HepG2 (cell line): ENCODE results near the gene CUL2. TPM values are rescaled to one million over a fixed set of nuclear protein-coding genes. Genes with fewer than 3 reads are reported as not detected.

Source experiments
- ATAC-seq: fragments of 200-7000 bp; cut with Tn5 transposase; 3 replicates; pipeline ENCODE4 v1.9.1; 2020; ENCODE audit warnings: mild to moderate bottlenecking, moderate library complexity
- BruUV-seq: library from RNA; stranded (reverse); fragments of 400-500 nt; replicated peaks from 2 replicates; lab custom pipeline; 2021; lab: Mats Ljungman, UMichigan
- CTCF ChIA-PET: fragments of 300-600 bp; formaldehyde crosslinking; extraction: SDS; loops from one replicate; lab custom pipeline; 2021; ENCODE audit warnings: low total read pairs, inconsistent platforms, low intra/inter-chr PET ratio; lab: Yijun Ruan, JAX
- POLR2A ChIA-PET: fragments of 350-600 bp; sonication (Branson Sonifier 250); formaldehyde crosslinking; loops from one replicate; lab custom pipeline; 2020; ENCODE audit warnings: antibody characterized with exemption, inconsistent platforms; lab: Yijun Ruan, JAX
- DNase-seq: peaks from one replicate; pipeline ENCODE4 v3.0.0-alpha.2; 2015; ENCODE audit warnings: low spot score
- FAIRE-seq: peaks from 3 replicates; lab custom pipeline; 2011; peaks lifted over from hg19 to GRCh38; lab: Jason Lieb, UNC
- H2AFZ ChIP-seq: one replicate; pipeline ENCODE4 v1.6.1; 2011; ENCODE audit warnings: low read length, inconsistent platforms
- H3K27ac ChIP-seq: fragments of 300-600 bp; 3 replicates; pipeline ENCODE4 v1.8.0; 2011; ENCODE audit warnings: mixed run types, mild to moderate bottlenecking, mixed read lengths, low read length, inconsistent platforms; ENCODE audit not compliant: insufficient read depth; ENCODE audit errors: extremely low read length
- H3K27me3 ChIP-seq, 2 experiments: fragments of 200-600 bp in 1 of 2; 2 replicates in 1 of 2; 3 replicates in 1 of 2; pipeline versions ENCODE4 v1.6.0 to v1.8.0; 2011; ENCODE audit warnings: low read length in 2 of 2, mild to moderate bottlenecking in 2 of 2, moderate library complexity in 2 of 2, inconsistent platforms in 1 of 2; ENCODE audit not compliant: insufficient read depth in 2 of 2, control insufficient read depth in 1 of 2
- H3K36me3 ChIP-seq, 2 experiments: fragments of 200-600 bp in 1 of 2; replicated peaks in 1 of 2; 2 replicates in 1 of 2; 3 replicates in 1 of 2; pipeline versions ENCODE4 v1.5.1 to v1.8.0; 2011; ENCODE audit warnings: low read length in 2 of 2, inconsistent platforms in 1 of 2; ENCODE audit not compliant: insufficient read depth in 2 of 2, control insufficient read depth in 1 of 2
- H3K4me1 ChIP-seq: 2 replicates; pipeline ENCODE4 v1.5.1; 2012; ENCODE audit warnings: low read length, inconsistent platforms; ENCODE audit not compliant: insufficient read depth
- H3K4me2 ChIP-seq: 2 replicates; pipeline ENCODE4 v1.6.0; 2011; ENCODE audit warnings: low read depth, low read length, inconsistent platforms
- H3K4me3 ChIP-seq, 3 experiments: fragments of 200-600 bp in 1 of 3; sonication (generic), shearing (Covaris generic) in 1 of 3; replicated peaks in 1 of 3; 2 replicates each; pipeline ENCODE4 v1.5.1; 2011 to 2016; ENCODE audit warnings: low read length in 3 of 3, inconsistent platforms in 2 of 3, low read depth in 2 of 3, mild to moderate bottlenecking in 2 of 3, control low read depth in 1 of 3, mixed read lengths in 1 of 3; ENCODE audit not compliant: insufficient read depth in 1 of 3
- H3K79me2 ChIP-seq: one replicate; pipeline ENCODE4 v1.6.1; 2011; ENCODE audit warnings: low read length, inconsistent platforms; ENCODE audit not compliant: insufficient read depth
- H3K9ac ChIP-seq: 2 replicates; pipeline ENCODE4 v1.6.0; 2011; ENCODE audit warnings: mild to moderate bottlenecking, low read depth, low read length, inconsistent platforms; ENCODE audit not compliant: insufficient read depth
- H3K9me3 ChIP-seq: 2 replicates; pipeline ENCODE4 v1.5.1; 2012; ENCODE audit warnings: mild to moderate bottlenecking, low read length
- H4K20me1 ChIP-seq: 2 replicates; pipeline ENCODE4 v1.6.0; 2011; ENCODE audit warnings: inconsistent platforms, mild to moderate bottlenecking, low read length, moderate library complexity; ENCODE audit not compliant: insufficient read depth
- HMGXB3 ChIP-seq: sonication (generic); formaldehyde crosslinking; IDR thresholded peaks from 2 replicates; pipeline ENCODE4 v1.4.0; 2020; ENCODE audit warnings: missing genetic modification reagents, borderline replicate concordance
- MEIS2 ChIP-seq: sonication (generic); formaldehyde crosslinking; IDR thresholded peaks from 2 replicates; pipeline ENCODE4 v1.9.0; 2021; ENCODE audit warnings: mild to moderate bottlenecking, missing genetic modification reagents
- SP140L ChIP-seq: sonication (generic); formaldehyde crosslinking; IDR thresholded peaks from 2 replicates; pipeline ENCODE4 v1.4.0; 2020; ENCODE audit warnings: missing genetic modification reagents, borderline replicate concordance
- ZFP37 ChIP-seq: sonication (generic); formaldehyde crosslinking; IDR thresholded peaks from 2 replicates; pipeline ENCODE4 v1.4.0; 2020; ENCODE audit warnings: missing genetic modification reagents, borderline replicate concordance
- ZNF18 ChIP-seq: sonication (generic); formaldehyde crosslinking; IDR thresholded peaks from 2 replicates; pipeline ENCODE4 v1.8.0; 2022; ENCODE audit warnings: mild to moderate bottlenecking, missing genetic modification reagents; ENCODE audit not compliant: insufficient replicate concordance
- ZNF768 ChIP-seq: sonication (generic); formaldehyde crosslinking; IDR thresholded peaks from 2 replicates; pipeline ENCODE4 v1.4.0; 2020; ENCODE audit warnings: missing genetic modification reagents
- ZNF883 ChIP-seq: sonication (generic); formaldehyde crosslinking; IDR thresholded peaks from 2 replicates; pipeline ENCODE4 v1.5.1; 2020; ENCODE audit warnings: mild to moderate bottlenecking, missing genetic modification reagents; ENCODE audit errors: not compliant biosample characterization
- whole genome bisulfite sequencing: methylation state at CpG from one replicate; pipeline ENCODE4 v1.1.6; 2017; ENCODE audit warnings: low lambda C conversion rate; 5-methylcytosine and 5-hydroxymethylcytosine counted together
- in situ Hi-C: cut with HindIII; loops from 2 replicates; pipeline ENCODE4 v1.10.0; 2017; ENCODE audit warnings: low pct_unique_long_range_greater_than_20kb; ENCODE audit not compliant: extremely low pct_ligation_motif_present
- intact Hi-C: fragments of 100-400 bp; cut with micrococcal nuclease; formaldehyde crosslinking; loops from one replicate; pipeline ENCODE4 v1.10.0; 2022; ENCODE audit not compliant: unreplicated experiment
- polyA plus RNA-seq, 8 experiments: library from polyadenylated mRNA; depleted of rRNA in 3 of 8; stranded (reverse) in 7 of 8; unstranded in 1 of 8; fragments of >200 nt; fragmentation: Illumina TruSeq in 4 of 8; extraction: Trizol in 4 of 8; gene quantifications; 2 replicates each; pipeline versions ENCODE4 v1.2.1 to v1.2.3, GENCODE V29; 2011 to 2016; ENCODE audit warnings: low read depth in 4 of 8, missing spikeins in 1 of 8, mixed read lengths in 1 of 8; ENCODE audit not compliant: insufficient read depth in 1 of 8
- total RNA-seq, 5 experiments: library from RNA; depleted of rRNA; stranded (reverse); fragments of >200 nt; fragmentation: Illumina TruSeq; extraction: Trizol; gene quantifications; 2 replicates each; pipeline ENCODE4 v1.2.3, GENCODE V29; 2016; ENCODE audit warnings: low read depth in 1 of 5

Gene CUL2
- total and polyA plus RNA-seq, 2 of the 13 experiments (the other 11 are each of a cell fraction or from before 2014, with no cell fraction given): 9.6 to 33.1 TPM

GRCh38 chr10:35130663-35131062 lies 40.5 kb upstream of the CUL2 start:
- H3K9ac ChIP-seq: no peak overlapping the region
- H2AFZ ChIP-seq: no peak overlapping the region
- H3K27me3 ChIP-seq: no peaks in the 10 kb centered on the region; a peak in 1 of 5 replicates
- ChIA-PET CTCF (no interaction called here), POLR2A (no interaction called here)
- no peak overlapping the region for H3K27ac ChIP-seq
- H3K79me2 ChIP-seq: peaks cover 18% of the 10 kb centered on the region
- intact Hi-C loops (no loop called here), in situ Hi-C loops (no loop called here)
- ATAC-seq (no peak), FAIRE-seq (no peak), DNase-seq (no peak)
- no peak overlapping the region for H3K4me3 ChIP-seq
- H3K36me3 ChIP-seq: no peaks in the 10 kb centered on the region
- TF ChIP-seq SP140L: no peak
- TF ChIP-seq ZNF18 (CRISPR knock-in tag): no peak
- no peak for TF ChIP-seq MEIS2 (CRISPR knock-in tag)
- TF ChIP-seq ZNF883: no peak
- no peak for TF ChIP-seq HMGXB3 (CRISPR knock-in tag)
- TF ChIP-seq ZFP37: no peak
- TF ChIP-seq ZNF768 (CRISPR knock-in tag): no peak
- no TSS peak for BruUV-seq
- peaks cover 35% of the 10 kb centered on the region for H3K4me1 ChIP-seq
- H4K20me1 ChIP-seq: no peaks in the 10 kb centered on the region
- no peak overlapping the region for H3K4me2 ChIP-seq
- no peaks in the 10 kb centered on the region for H3K9me3 ChIP-seq
- WGBS: 83% methylated on average over 4 of the region's 4 CpGs
